Embryonic facial prominence (tissue), 1 donor: ENCODE data around the gene TBR1.

Source experiments
- DNase-seq: peaks from one replicate; pipeline ENCODE4 v3.0.0-alpha.2; 2016; ENCODE audit errors: extremely low spot score

TBR1 gene

DNA sequence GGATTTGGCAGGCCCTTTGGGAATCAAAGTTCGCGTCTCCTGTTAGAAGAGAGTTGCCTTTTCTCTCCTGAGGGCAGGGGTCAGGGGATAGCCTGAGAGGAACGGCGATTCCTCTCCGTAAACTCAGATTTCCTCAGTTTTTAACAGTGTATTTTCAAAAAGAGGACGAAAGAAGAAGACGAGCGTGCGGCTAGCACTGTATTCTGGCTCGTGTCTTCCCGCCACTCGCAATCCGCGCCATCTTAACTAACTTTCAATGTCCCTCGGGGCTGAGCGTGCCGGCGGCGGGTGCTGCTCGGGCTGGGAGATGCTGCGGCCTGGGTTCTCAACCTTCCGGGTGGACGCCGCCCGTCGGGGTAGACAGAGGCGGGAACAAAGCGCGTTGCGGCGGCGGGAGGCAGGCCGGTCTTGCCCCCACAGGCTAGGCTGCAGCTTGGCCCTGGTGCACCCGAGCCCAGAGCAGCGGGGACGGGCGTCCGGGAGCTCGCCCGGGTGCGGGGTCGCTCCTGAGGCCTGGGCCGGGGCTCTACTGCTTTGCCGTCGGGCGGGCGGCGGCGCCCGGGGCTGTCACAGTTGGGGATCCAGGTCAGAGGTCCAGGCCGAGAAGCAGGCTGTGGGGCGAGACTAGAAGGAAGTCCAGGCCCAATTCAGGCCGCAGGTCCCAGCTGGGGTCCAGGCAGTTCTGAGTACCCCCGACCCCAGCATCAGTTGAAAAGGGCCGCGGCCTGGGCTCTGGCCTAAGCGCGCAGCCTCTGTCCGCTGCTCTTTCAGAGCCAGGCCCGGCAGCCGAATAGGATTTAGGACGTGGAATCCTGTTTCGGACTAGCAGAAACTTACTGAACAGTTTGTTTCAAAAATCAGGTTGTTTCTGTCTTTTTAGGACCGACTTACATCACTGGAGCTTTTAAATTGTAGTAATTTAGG, 11.8 kb downstream of the TBR1 start:
- DNase-seq, result no peak

DNA sequence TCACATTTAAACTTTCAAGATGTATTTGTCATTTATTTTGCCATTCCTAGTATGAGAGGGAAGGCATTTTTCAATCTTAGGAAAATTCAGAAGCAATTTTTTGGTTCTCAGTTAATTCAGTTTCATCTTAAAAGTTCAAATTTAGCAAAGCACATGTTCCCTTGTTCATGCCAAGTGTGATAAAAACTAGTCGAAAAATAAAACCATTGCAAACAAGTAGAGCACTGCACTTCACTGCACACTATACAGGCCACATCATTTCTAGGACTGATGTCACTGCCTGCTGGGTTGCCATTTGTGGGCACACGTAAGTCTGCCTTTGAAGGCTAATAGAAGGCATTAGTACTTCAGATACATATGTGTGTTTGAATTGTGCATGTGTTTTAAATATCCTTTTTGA, 14.3 kb downstream of the TBR1 start:
- no peak for DNase-seq

DNA sequence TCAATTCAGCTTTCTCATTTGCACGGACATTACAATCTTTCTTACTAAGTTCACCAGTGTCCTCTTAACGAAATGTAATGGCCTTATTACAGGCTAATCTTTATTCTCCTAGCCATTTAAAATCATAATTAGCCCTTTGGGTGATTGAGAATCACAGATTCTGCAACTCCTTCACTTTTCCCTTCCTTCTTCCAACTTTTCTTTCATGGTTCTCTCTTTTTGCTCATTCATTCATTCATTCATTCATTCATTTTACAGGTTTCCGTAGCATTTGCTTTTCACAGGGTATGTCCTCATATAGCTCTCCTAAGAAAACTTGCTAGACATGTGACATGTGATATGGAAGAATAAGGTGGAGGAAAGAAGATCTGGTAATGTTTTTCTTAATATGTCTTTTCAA, 16.0 kb downstream of the TBR1 start:
- no peak for DNase-seq

DNA sequence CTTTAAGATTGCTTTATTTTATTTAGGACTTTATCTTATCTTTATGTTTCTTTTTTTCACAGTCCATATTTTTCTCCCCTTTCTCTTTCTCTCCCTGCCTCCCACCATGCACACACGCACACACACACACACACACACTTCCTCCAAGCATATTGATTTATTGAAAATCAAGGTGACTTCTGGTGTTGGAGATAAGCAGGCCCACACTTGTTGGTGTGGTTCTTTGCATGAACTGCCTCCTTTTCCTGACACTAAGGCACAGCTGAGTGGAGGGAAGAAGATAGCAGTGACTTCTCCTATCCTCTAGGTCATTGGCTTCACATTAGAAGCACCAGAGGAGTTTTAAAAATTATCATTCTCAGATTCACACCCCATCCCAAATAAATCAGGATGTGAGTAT, 18.0 kb downstream of the TBR1 start:
- DNase-seq, result no peak

DNA sequence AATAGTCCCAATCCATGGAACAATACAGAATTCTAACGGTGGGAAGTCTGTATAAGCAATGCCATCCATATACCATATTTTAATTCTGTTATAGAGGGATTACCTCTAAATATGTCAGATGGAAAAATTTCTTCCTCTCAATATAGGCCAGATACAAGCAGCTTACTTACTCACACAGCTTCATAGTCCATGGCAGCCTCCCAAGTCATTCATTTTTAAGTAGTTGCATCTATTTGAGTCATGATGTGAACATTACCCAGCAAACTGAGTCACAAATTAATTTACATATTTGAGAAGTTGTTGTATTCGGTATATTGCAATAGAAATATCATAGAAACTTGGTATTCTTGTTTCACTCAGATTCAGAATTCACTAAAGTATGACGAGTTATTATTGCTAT, 20.3 kb downstream of the TBR1 start:
- no peak for DNase-seq

DNA sequence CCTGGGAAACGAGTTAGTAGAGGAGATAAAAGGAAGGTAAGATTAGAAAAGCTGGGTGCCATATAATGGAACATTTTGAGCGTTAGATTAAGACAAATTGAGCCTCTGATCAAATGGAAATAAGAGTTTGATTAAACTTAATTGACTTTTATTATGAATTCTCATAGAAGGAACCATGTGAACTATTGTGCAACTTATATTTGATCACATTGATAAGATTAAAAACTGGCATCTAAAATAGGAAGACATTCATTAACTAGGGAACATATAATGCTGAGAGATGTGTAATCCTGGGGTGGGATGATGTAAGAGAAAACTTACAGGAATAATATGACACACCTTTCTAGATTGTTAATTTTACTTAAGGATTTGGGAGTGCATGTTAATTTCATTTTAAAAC, 22.5 kb downstream of the TBR1 start:
- DNase-seq, result no peak

DNA sequence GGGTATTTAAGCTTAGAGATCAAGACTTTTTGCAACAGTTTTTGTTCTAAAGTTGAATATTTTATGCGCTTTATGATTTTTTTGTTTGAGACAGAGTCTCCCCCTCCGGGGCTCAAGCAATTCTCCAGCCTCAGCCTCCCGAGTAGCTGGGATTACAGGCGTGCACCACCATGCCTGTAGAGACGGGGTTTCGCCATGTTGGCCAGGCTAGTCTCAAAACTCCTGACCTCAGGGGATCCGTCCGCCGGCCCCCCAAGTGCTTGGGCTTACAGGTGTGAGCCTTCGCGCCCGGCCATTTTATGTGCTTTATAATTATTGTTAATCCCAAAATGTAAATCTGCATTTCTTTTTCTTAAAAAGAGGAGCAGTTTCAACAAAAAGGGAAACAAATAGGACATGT, 29.0 kb downstream of the TBR1 start:
- no peak for DNase-seq

DNA sequence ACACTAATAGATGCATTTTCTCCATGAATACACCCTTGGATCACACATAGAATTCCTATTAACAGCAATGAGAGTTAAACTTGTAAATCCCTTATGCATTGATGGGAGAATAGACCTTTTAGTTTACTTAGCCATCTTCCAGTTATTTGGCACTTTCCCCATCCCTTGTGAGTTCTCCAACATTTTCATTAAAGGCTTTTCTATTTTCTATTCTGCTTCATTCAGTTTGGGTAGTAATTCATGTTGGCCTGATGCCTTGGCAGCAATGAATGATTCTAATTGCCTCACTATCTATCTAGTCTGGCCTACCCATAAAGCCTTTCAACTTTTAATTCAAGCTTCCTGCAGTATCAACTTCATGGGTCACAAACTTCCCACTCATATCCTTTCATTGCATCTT, 32.3 kb downstream of the TBR1 start:
- no peak for DNase-seq

DNA sequence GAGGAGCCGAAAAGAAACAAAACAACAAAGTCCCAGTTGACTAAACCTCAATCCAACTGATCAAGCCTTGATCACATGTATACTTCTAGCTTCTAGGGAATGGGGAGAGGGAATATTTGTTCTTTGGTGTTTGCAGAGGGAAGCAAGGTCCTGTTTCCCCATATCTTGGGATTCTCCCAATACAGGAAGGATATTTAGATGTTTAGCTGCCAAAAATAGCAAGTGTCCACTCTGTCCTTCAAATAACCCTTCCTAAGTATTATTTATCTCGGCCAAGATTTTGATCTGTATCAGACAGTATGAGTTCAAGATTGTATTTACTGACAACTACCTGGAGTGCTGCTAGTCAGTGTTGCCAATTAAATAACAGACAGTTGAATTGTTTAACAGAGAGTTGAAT, 55.5 kb downstream of the TBR1 start:
- DNase-seq, result no peak

DNA sequence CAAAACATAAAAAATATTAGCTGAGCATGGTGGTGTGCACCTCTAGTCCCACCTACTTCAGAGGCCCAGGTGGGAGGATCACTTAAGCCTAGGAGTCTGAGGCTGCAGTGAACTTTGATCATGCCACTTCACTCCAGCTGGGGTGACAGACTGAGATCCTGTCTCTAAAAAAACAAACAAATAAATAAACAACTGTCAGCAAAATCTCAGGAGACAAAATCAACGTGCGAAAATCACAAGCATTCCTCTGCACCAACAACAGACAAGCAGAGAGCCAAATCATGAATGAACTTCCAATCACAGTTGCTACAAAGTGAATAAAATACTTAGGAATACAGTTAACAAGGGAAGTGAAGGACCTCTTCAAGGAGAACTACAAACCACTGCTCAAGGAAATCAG, 58.8 kb downstream of the TBR1 start:
- DNase-seq, result no peak
